NOMO-1 treated with dmso at 0.1 percent for 144 hours (cell line): ENCODE measurements around the gene SIGLEC9.

Experiments
- DNase-seq: peaks from one replicate; lab custom pipeline; 2025; ENCODE audit not compliant: unreplicated experiment; lab: John Stamatoyannopoulos, UW

SIGLEC9 gene

DNA sequence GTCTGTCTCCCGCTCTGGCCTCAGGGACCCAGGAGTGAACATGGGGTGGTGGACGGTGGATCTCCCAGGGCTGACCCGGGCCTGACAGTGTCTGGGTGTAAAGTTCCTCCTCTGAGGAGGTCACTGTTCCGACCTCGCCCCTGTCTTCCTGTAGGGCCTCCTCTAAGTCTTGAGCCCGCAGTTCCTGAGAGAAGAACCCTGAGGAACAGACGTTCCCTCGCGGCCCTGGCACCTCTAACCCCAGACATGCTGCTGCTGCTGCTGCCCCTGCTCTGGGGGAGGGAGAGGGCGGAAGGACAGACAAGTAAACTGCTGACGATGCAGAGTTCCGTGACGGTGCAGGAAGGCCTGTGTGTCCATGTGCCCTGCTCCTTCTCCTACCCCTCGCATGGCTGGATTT, at the start of gene SIGLEC9:
Gene SIGLEC9 (plus strand): TSS at position 178 of the 400 bp plus-strand sequence. CDS start 69 bp downstream, at position 247.
- peak; percentile 23 for DNase-seq

DNA sequence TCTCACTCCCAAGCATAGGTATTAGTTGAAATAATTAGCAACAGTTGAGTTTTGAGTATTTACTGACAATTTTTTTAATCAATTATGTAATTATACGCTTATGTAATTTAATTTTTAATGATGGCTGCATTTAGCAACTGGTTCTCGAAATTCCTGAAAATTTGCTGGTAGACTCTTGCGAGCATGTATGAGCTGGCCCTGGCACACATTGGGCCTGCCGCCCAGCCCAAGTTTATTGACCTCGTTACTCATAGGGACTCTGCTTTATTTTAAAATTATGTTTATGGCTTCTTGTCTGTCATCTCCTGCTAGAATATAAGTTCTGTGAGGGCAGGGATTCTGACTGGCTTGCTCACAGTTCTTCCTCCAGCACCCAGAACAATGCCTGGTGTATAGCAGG, 48.7 kb upstream of the SIGLEC9 start:
- DNase-seq = no peak

DNA sequence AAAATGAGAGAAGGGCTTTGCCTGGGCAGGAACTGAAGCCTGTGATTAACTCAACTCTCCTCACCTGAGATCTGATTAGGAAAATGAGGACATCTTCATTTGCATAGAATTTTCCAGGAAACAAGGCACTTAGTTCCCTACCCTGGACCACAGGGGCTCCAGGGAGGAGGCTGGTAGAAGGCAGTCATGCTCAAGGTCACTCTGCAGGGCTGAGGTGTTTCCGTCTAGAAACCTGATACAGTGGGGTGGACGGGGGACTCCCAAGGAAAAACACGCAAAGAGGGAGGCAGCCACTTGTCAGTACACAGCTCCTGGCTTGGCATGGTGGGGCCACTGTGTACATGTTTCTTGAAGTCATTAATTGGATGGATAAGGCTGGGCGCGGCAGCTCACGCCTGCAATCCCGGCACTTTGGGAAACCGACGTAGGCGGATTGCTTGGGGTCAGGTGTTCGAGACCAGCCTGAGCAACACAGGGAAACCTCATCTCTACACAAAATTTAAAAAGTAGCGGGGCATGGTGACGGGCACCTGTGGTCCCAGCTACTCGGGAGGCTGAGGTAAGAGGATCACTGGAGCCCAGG, 48.0 kb upstream of the SIGLEC9 start:
- no peak for DNase-seq

DNA sequence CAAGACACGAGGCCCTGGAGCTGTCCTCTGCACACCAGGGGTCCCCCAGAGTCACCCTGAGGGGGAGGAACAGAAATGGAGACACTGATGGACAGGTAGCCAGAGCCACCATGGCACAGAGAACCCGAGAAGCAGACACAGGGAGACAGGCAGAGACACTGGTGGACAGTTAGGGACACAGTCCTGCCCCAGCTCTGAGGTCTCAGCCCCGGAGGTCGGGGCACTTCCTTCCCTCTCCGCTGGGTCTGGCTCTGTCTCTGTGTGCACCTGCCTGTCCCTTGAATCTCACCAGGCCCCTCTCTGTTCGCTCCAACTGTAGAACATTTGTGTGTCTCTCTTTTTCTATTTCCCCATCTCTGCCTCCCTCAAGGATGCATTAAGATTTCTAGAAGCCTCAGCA, 46.6 kb upstream of the SIGLEC9 start:
- DNase-seq = no peak

DNA sequence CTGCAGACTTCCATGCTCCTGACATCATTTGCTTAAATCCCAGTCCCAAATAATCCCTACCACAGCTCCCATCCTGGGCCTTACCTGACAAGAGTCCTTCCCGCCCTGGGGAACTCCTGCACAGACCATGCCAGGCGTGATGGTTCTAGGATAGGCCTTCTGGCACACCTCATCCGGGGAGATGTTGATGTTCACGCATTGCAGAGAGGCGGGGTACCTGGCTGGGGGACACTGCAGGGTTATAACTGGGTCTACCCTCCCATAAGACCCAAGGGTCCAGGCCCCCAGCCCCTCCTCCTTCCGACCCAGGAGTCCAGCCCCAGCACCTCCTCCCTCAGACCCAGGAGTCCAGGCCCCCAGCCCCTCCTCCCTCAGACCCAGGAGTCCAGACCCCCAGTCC, 46.0 kb upstream of the SIGLEC9 start:
- DNase-seq = no peak

DNA sequence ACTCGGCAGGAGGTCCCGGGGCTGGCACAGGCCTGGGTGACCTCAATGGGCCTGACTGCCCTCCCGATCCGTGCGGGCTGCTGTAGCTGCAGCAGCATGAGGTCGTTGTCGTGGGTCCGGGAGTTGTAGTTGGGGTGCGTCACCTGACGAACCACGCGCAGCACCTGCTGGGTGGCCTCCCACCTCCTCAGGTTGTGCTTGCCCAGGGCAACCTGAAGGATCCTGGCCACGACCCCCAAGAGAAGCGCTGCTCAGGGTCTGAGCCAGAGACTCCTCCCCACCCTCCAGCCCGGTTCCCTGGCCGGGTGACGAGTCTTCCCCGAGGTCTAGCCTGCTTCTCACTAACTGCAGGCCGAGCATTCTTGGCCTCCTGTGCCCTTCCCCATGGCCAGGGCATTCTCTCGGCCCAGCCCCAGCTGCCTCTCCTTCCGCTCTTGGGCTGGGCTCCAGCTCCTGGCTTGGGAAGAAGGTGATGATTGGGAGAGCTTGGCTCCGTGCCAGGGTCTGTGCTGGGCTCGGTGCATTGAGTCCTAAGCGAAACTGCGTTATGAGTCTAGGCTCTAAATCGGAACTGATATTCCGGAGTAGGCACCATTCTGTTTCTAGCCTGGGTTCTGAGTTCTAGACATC, 45.1 kb upstream of the SIGLEC9 start:
- DNase-seq = no peak

DNA sequence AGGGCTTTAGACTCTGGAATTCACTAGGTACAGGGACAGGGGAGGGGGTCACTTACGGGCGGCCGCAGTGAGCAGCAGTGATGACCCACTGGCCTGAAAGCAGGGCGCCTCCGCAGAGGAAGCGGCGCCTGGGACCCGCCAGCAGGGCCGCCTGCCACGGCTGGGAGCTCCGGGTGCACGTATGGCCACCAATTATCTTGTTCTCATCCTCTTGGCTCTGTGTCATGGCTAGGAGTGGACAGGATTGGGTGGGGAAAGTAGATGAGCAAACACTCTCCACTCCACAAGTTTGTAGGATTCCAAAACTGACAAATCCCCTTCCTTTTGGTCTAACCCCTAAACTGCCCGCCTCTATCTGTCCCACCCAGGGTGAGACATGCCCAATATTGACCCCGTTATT, 43.2 kb upstream of the SIGLEC9 start:
- no peak for DNase-seq

DNA sequence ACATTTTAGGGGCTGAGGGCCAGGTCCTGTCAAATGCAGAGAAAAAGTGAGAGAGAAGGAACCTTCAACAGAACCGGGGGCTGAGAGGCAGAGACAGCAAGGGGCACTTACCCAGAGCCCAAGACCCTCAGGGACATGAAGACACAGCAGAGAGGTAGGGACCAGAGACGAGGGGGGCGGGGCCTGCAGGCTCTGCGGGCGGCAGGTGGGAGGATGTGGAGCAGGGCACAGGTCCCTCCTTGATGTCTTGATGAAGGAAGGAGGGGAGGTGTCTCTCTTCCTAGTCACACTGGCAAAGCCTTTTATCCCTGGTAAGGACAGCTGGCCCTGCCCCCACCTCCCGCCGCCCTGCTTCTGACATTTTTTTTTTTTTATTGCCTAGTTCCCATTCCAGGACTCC, 42.1 kb upstream of the SIGLEC9 start, which contains the start of gene KLK14:
Gene KLK14 (minus strand): TSS at position 277 of the 400 bp plus-strand sequence. CDS start 273 bp downstream, at position 4.
- DNase-seq = no peak

DNA sequence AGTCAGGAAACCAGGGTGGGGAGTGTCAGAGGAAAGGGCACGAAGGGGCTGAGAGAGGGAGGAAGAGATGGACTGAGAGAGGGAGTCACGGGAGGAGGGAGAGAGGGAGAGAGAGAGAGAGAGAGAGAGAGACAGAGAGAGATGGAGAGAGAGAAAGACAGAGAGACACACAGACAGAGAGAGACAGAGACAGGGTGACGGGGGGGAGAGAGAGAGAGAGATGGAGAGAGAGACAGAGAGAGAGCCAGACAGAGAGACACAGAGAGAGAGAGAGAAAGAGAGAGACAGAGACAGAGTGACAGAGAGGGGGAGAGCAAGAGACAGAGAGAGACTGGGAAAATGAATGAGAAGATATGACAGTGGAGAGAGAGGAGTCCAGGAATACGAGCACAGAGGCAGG, 41.5 kb upstream of the SIGLEC9 start:
- no peak for DNase-seq

DNA sequence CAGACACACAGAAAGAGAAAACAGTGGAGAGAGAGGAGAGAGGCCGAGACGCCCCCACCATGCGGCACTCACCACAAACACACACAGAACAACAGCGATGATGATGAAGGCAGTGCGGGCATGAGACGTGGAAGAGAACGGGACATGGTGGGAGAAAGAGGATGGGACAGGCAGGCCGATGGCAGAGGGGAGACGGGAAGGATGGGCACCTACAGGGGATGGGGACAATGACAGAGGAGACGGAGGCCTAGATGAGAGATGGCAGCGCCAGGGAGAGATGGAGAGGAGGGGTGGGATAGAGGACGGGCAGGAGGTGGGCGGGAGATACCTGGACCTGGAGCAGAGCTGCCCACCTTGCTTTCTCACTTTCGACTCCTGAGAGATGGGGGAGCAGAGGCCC, 40.9 kb upstream of the SIGLEC9 start:
- DNase-seq = no peak

DNA sequence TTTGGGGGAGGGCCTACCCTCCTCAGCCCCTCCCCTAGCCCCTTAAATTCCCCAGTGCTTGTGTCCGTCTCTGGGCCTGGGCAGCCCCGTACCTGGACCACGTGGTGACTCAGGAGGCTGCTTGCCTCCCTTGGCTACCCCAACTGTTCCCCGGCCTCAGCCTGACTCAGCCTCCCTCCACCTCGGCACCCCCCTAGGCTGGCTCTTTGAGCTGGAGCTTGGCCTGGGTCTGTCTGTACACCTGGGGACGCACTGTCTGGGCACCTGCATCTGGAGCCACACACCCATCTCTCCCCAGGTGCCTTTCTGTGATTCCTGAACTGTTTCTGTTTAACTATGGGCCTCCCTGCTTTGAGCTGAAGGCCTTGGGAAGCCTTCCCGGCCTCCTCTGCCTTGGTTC, 40.2 kb upstream of the SIGLEC9 start:
- DNase-seq = no peak

DNA sequence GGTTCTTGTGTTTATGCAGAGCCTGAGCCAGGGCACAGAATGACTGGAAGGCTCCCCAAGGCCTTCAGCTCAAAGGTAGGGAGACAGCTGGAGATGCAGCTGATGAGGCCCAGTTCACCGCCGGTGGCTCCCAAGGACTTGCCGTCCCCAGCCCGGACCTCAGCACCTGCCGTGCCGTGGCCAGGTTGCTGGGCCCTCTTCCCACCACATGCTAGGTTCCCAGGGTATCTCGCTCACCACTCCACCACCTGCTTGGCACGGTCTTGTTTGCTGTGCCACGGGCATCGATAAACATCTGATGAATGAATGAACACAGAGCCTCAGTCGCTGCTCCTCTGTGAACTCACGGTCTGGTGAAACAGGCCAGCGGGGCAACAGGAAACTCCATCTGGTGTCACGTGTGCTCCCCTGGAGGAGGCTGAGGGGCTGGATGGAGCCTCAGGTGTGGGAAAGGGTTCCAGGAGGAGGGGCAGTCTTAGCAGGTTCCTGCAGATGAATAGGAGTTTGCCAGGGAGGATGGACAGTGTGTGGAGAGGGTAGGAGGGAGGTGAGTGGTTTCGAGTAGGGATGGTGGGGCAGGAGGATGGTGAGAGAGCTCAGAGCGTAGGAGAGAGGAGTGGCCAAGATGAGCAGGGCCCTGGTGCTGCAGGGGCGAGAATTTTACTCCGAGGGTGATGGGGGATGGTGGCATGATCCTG, 38.4 kb upstream of the SIGLEC9 start:
- no peak for DNase-seq

DNA sequence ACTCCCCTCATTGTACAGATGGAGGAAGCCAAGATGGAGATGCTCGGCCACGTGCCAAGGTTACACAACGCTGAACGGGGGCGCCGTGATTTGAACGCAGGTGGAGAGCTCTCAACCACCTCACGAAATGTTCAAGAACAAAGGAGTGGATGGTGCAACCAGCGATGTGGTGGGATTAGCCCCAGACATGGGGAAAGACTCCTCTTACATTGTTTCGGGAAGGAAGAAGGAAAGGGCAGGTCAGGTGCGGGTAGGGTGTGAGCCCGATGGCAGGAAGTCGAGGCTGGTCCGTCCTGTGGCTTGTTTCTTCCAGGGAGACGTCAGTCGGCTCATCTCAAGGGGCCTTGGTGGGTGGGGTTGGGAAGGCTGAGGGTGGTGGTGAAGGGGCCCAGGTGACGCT, 34.9 kb upstream of the SIGLEC9 start:
- DNase-seq = no peak

DNA sequence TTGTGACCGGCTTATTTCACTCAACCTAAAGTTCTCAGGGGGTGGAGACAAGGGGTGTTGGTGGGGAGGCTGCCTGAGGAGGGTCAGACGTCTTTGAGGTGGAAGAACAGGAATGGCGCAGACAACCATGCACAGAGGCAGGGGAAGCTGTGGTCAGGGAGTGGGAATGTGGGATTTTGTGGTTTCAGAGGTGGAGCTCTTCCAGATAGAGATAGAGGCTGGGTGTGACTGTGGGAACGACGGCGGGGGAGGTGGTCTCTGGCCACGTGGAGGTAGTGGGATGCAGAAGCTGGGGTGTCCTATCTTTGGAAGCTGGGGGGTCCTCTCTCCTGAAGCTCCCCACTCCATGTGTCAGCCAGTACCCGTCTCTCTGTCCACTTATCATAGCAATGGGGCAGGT, 34.2 kb upstream of the SIGLEC9 start:
- no peak for DNase-seq

DNA sequence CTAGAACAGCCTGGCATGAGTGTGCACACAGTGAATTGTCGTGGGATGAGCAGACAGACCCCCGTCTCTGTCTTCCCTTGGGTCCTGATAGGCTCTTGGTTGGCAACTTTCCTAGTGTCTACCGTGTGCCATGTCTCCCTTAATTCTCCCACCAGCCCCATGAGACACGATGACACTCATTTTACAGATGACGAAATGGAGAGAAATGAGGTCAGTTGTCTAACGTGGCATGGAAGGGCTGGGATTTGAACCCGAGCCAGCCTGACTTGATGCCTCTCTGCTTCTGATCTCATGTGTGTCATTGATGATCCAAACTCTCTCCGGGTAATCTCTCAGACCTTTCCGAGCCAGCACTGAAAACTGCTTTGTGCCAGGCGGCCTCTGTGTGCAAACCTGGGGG, 33.6 kb upstream of the SIGLEC9 start:
- DNase-seq = no peak

DNA sequence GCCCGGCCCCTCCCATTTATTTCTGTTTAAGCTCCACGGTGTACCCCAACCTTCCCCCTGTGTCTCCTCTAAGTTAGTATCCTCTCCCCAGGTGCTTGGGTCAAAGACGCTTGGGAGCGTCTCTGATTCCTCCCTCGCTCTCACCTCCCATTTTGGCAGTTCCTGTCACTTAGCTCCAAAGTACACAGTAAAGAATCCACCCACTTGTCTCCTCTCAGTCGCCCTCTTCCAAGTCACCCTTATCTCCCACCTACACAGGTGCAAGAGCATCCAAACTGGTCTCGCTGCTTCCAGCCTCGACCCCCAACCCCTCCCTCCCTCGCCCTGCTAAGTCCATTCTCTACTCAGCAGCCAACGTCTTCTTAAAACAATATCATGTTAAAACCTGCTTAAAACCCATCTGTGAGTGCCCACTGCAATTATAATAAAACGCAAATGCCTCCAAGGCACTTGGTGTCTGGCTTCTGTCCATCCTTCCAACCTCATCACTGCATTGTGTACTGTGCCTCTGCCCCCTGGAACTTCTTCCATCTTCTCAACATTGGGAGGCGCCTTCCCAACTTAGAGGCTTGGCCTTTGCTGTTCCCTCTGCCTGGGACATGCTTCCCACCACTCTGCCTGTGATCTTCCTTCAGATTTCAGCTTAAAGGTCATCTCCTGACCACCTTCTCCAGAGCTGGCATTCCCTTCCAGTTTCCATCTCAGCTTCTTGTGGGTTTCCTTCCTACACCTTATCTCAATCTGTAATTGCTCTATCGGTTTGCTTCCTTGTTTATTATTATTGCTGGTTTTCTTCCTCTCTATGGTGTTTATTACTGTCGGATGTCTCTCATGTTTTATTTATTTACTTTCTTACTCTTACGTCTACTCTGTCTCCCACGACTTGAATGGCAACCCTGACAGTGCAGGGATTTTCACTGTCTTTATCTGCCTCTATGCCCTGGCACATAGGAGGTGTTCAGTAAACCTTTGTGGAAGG, 32.5 kb upstream of the SIGLEC9 start:
- DNase-seq = no peak

DNA sequence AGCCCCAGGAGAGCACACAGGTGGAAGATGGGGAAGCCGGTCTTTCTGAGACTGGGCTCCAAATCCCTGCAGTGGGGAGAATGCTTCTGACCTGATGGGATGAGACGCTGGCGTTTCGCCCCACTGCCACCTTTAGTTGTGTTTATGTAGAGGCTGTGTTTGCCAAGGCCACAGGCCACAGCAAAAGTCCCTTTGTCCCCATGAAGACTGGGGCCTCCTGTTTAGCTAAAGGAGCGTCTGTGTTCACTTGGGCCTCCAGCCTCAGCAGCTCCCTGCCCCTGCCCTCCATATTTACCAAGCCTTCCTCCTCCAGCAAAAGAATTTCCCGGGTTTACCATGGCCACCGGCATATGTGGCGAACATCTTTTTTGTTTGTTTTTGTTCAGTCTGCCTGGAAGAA, 31.6 kb upstream of the SIGLEC9 start:
- DNase-seq = no peak

DNA sequence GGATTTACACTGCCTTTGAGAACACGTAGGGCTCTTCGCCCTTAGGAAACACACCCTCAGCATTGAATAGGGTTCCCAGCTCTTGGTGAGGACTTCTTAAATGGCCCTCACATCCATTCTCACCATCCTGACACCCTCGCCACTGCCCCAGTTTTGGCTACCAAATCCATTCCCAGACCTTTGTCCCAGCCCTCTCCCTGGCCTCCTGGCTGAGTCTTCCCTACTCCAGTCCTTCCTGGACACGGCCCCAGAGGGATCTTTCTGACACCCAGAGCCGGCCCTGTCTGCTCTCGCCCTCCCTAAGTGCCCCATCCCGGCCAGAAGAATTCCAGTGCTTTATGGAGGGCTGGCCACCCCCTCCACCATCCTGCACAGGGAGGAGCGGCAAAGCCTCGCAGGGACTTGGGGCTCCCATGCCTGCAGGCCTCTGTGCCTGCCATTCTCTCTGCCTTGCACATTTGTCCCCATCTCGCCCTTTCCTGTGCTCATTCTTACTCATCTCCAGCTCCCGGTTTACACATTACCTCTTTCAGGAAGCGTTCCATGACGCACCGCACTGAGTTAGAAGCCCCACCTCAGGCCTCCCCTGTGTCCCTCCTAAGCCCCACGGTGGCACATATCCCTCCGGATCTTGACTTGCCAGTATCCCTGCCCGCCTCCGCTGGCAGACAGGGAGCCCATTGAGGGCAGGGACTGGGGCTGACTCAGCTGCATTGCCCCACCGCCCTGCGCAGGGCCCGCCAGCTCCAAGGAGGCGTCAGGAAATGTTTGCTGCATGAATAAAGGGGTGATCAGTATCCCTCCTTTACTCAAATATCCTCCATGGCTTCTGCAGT, 31.0 kb upstream of the SIGLEC9 start:
- DNase-seq = no peak

DNA sequence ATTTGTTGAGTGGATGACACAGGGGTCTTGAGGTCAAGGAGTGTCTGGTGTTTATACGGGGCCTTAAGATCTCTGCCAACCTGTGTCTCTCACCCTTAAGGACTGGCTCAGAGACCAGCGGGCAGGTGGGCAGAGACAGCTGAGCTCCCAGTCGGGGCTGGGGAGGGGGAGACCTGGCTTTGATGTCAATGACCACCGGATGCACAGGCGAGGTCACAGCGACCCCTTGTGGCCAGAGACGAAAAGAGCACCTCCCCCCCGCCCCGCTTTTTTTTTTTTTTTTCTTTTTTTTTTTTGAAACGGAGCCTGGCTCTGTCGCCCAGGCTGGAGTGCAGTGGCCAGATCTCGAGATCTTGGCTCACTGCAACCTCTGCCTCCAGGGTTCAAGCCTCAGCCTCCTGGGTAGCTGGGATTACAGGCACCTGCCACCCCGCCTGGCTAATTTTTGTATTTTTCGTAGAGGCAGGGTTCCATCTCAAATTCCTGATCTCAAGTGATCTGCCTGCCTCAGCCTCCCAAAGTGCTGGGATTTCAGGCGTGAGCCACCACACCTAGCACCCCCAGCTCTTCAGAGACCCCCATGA, 29.9 kb upstream of the SIGLEC9 start:
- DNase-seq = no peak
